Omental fat pad (tissue), 4 donors: ENCODE data around the gene CLDN10. TPM values are rescaled to one million over a fixed set of nuclear protein-coding genes. Genes with fewer than 3 reads are reported as not detected.

Experiments used
- ATAC-seq: fragments of 150-250 bp; one replicate; pipeline ENCODE4 v1.9.1; 2016; ENCODE audit warnings: mild to moderate bottlenecking, moderate library complexity; ENCODE audit not compliant: low FRiP score
- DNase-seq: peaks from one replicate; pipeline ENCODE4 v3.0.0-alpha.2; 2019; ENCODE audit warnings: low spot score
- CTCF ChIP-seq, 3 donors: fragments of 450-650 bp; IDR thresholded peaks; one replicate each; pipeline ENCODE4 v1.5.1; 2016 to 2017; ENCODE audit warnings: antibody characterized with exemption in 3 of 3, mild to moderate bottlenecking in 3 of 3, moderate library complexity in 2 of 3
- total RNA-seq, 4 donors: library from RNA; depleted of rRNA; stranded (reverse); fragments of >200 nt; gene quantifications; one replicate each; pipeline ENCODE4 v1.1.0, GENCODE V29; 2016

CLDN10 gene
- total RNA-seq, 4 donors from 2014 or later: 0.47 to 0.69 TPM; not detected in 2

DNA sequence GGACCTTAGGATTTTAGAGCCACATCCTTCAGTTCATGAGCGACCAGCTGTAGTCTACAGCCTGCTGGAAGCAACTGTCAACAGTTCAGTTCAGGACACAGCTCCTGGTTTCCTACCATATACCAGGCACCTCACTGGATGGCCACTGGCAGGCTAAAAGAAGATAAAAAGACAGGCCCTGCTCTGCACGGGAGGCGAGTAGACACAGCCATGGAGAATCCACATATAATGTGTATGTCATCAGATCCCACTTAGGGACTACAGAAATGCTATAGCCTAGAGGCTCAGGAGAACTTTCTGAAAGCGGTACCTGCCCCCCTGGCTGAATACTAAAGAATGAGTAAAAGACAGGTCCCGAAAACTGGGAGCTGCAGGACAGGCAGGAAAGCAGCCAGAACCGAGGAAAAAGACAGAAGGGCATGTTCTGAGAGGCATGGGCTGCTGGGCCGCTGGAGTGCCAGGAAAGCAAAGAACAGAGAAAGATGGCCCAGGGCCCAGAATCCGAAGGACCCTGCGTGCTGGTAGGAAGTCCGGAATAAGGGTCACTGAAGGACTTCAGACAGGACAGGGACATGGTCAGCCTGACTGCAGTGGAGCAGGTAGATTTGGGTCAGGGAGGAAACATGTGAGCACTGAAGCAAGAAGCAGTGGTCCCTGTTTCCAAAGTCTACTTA lies 68.4 kb downstream of the CLDN10 start:
- TF ChIP-seq CTCF (IDR thresholded peaks at IDR 0.05): no peak
- ATAC-seq: no peak
- DNase-seq: no peak

DNA sequence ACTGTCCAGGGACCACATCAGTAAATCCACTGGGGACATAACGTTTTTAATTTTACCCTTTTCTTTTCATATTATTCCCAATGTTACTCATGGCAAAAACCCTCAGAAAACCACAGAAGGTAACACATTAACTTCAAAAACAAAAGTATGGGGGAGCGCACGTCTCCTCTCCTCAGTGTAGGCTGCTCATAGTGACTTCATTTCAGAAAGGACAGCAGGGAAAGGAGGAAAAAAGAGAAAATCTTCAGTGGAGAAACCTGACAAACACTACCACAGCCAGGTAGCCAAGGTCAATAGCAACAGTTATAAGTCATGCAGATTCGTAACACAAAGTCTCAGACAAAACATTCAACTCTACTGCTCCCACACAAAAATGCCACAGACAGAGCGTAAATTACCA lies 70.6 kb downstream of the CLDN10 start:
- DNase-seq: no peak
- no peak for ATAC-seq

DNA sequence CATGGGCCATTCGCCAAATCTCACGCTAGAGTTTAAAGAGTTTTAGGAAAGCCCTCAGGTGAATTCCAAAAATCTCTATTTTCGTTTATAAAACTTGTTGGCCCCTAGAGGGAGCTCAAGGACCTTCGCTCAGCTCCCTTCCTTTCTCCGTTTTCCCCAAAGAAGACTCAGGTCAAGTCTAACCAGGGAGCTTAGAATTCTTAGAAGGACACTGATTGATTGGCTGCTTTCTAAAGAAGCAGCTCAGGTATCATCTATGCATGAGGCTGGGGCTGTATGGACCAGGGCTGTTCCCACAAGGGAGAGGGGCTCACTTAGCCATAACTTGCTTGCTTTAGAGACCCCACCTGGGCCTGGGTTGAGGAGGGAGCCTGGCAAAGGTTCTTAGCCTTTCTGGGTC lies 71.5 kb downstream of the CLDN10 start:
- DNase-seq: no peak
- TF ChIP-seq CTCF (IDR thresholded peaks at IDR 0.05): no peak
- peak; percentile 53 for ATAC-seq

More for the DNA sequence above, 70.6 kb downstream of the CLDN10 start:
- TF ChIP-seq CTCF (IDR thresholded peaks at IDR 0.05): no peak

- DNase-seq: no peak
- no peak for TF ChIP-seq CTCF (IDR thresholded peaks at IDR 0.05)
- ATAC-seq: no peak
These were observed 74.2 kb downstream of the CLDN10 start for GRCh38 chr13:95626768-95627167.

DNA sequence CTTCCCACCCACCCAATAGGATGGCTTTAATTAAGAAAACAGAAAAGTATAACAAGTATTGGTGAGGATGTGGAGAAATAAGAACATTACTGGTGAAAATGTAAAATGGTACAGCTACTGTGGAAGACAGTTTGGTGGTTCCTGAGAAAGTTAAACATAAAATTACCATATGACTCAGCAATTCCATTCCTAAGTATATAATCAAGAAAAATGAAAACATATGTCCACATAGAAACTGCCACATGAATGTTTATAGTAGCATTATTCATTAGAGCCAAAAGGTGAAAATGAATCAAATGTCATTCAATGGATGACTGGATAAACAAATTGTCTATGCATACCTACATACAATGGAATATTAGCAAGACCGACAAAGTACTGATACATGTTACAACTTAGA lies 75.1 kb downstream of the CLDN10 start:
- ATAC-seq: no peak
- TF ChIP-seq CTCF (IDR thresholded peaks at IDR 0.05): no peak

GRCh38 chr13:95628488-95628887 lies 76.0 kb downstream of the CLDN10 start:
- no peak for DNase-seq
- no peak for TF ChIP-seq CTCF (IDR thresholded peaks at IDR 0.05)
- no peak for ATAC-seq

More for the DNA sequence above, 75.1 kb downstream of the CLDN10 start:
- no peak for DNase-seq

- ATAC-seq: no peak
- no peak for DNase-seq
- no peak for TF ChIP-seq CTCF (IDR thresholded peaks at IDR 0.05)
These were observed 76.6 kb downstream of the CLDN10 start for GRCh38 chr13:95629071-95629470.
